Colonic mucosa (tissue), 4 donors: Measurements from ENCODE around the gene ATP6V0E2. TPM values are rescaled to one million over a fixed set of nuclear protein-coding genes. Genes with fewer than 3 reads are reported as not detected.
"Not testable (repeated sequence)": the region's sequence is repeated elsewhere in the genome, so short reads cannot be mapped to it uniquely, and the experiment has no call there.

ENCODE experiments used
- DNase-seq: peaks from one replicate; pipeline ENCODE4 v3.0.0-alpha.2; 2020
- H3K27ac ChIP-seq: fragments of 200-600 bp; one replicate; pipeline ENCODE4 v1.8.0; 2021
- H3K27me3 ChIP-seq: fragments of 200-600 bp; one replicate; pipeline ENCODE4 v1.8.0; 2021
- H3K36me3 ChIP-seq: fragments of 200-600 bp; one replicate; pipeline ENCODE4 v1.8.0; 2021
- H3K4me1 ChIP-seq: fragments of 200-600 bp; one replicate; pipeline ENCODE4 v1.8.0; 2021; ENCODE audit warnings: mild to moderate bottlenecking
- H3K4me3 ChIP-seq: fragments of 200-600 bp; one replicate; pipeline ENCODE4 v1.8.0; 2021
- H3K9ac ChIP-seq, 2 donors: one replicate each; pipeline ENCODE4 v1.7.0; 2013; ENCODE audit warnings: control low read depth in 2 of 2, low read depth in 2 of 2, low read length in 2 of 2
- H3K9me3 ChIP-seq: fragments of 200-600 bp; one replicate; pipeline ENCODE4 v1.8.0; 2021
- CTCF ChIP-seq: fragments of 200-600 bp; IDR thresholded peaks from one replicate; pipeline ENCODE4 v1.8.0; 2022; ENCODE audit warnings: antibody characterized with exemption, mild to moderate bottlenecking
- intact Hi-C: fragments of 100-400 bp; cut with DNase I; formaldehyde crosslinking; loops from one replicate; pipeline ENCODE4 v1.14.1; 2022
- total RNA-seq, 2 donors: library from RNA; stranded (reverse); fragmentation: NEBNext Ultra II Directional in 1 of 2; extraction: Animal tissue kit (Norgen Biotek cat#: 25700) in 1 of 2; gene quantifications; one replicate each; pipeline ENCODE4 v1.2.1, GENCODE V29; 2021
- donor health status: healthy.
- donor health status: DM: no; HTN: no; CAD: no.
- donor health status: DM: no; HTN: no; CAD: no.

ATP6V0E2 gene
- total RNA-seq, 2 donors from 2014 or later = 12.5 to 22.7 TPM

GRCh38 chr7:149885191-149886017 lies 11.6 kb downstream of the ATP6V0E2 start:
- Histone ChIP-seq H3K27me3 (no peaks in the 10 kb centered on the region), H3K4me3 (no peak overlapping the region), H3K27ac (no peak overlapping the region), H3K9ac (no peak overlapping the region), H3K36me3 (no peaks in the 10 kb centered on the region), H3K9me3 (no peaks in the 10 kb centered on the region), H3K4me1 (no peaks in the 10 kb centered on the region)
- peak; percentile 13 for DNase-seq
- no peak for TF ChIP-seq CTCF
- intact Hi-C loops = loop anchor here (10.0 kb wide), 1 partner anchor 159 kb away; no protein-coding TSS in a partner anchor

GRCh38 chr7:149886018-149886415 lies 12.2 kb downstream of the ATP6V0E2 start:
- H3K9ac ChIP-seq = no peak overlapping the region
- DNase-seq = no peak
- intact Hi-C loops = loop anchor here (10.0 kb wide), 1 partner anchor 159 kb away; no protein-coding TSS in a partner anchor
- H3K4me1 ChIP-seq = no peaks in the 10 kb centered on the region
- H3K27ac ChIP-seq = no peak overlapping the region
- H3K27me3 ChIP-seq = no peaks in the 10 kb centered on the region
- H3K9me3 ChIP-seq = no peaks in the 10 kb centered on the region
- no peaks in the 10 kb centered on the region for H3K36me3 ChIP-seq
- TF ChIP-seq CTCF = no peak
- no peak overlapping the region for H3K4me3 ChIP-seq

- Histone ChIP-seq H3K9ac (no peak overlapping the region), H3K4me1 (no peaks in the 10 kb centered on the region), H3K27ac (no peak overlapping the region), H3K9me3 (no peaks in the 10 kb centered on the region), H3K4me3 (no peak overlapping the region), H3K36me3 (no peaks in the 10 kb centered on the region), H3K27me3 (no peaks in the 10 kb centered on the region)
- DNase-seq = no peak
- intact Hi-C loops = loop anchor here (10.0 kb wide), 1 partner anchor 157 kb away; no protein-coding TSS in a partner anchor
- no peak for TF ChIP-seq CTCF
Observed at GRCh38 chr7:149887311-149887710, 13.5 kb downstream of the ATP6V0E2 start.

DNA sequence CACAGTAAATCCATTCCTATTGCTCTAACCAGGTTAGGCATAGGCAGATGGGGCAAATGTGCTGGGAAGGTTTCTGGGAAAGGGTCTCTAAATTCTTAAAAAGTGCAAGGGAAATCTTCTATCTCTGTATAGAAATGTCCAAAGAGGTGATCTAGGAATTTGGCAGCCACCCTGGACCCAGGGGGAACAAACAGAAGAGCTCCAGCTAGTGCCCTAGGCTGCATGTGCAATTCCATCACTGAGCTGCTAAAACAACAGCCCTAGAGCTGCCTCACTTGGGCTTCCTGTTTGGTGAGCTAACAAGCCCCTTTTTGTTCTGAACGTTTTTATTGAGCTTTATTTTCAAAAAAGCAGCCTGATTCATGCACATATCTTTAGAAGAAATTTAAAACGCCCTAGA lies 16.9 kb downstream of the ATP6V0E2 start:
- DNase-seq, H3K9ac ChIP-seq, H3K27me3 ChIP-seq, H3K4me1 ChIP-seq, H3K4me3 ChIP-seq, H3K27ac ChIP-seq, intact Hi-C loops, H3K9me3 ChIP-seq, H3K36me3 ChIP-seq: not testable (repeated sequence)

DNA sequence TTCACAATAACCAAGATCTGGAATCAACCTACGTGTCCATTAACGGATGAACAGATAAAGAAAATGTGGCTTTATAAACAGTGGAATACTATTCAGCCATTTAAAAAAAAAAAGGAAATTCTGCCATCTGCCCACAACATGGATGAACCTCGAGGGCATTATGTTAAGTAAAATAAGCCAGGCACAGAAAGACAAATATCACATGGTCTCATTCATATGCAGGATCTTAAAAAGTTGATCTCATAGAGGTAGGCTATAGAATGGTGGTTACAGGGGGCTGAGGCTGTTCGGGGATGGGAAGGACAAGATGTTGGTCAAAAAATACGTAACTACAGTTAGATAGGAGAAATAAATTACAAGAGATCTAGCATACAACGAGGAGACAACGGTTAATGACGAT lies 21.2 kb downstream of the ATP6V0E2 start:
- H3K4me1 ChIP-seq, H3K36me3 ChIP-seq, H3K27ac ChIP-seq, H3K4me3 ChIP-seq, H3K9me3 ChIP-seq, H3K9ac ChIP-seq, intact Hi-C loops, DNase-seq, H3K27me3 ChIP-seq: not testable (repeated sequence)

DNA sequence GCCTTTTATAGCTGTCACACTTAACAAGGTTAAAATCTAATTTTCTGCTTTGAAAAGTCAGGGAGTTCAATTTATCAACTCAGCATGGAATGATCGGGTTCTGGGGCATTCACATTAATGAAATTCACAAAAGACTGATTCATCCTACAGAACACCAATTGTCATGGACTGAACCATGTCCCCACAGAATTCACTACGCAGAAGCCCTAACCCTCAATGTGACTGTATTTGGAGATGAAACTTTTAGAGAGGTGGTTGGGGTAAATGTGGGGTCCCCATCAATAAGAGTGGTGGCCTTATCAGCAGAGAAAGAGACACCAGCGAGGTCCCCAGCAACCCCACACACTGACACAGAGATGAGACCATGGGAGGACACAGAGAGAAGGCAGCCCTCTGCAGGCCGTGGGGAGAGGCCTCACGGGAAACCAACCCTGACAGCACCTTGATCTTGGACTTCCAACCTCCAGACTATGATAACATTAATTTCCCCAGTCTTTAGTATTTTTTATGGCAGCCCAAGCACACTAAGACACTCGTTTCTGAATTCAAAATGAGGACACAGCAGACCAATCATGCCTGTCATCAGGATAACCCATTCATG lies 34.1 kb downstream of the ATP6V0E2 start:
- H3K27ac ChIP-seq, H3K9ac ChIP-seq, intact Hi-C loops, H3K27me3 ChIP-seq, H3K4me3 ChIP-seq, H3K9me3 ChIP-seq, H3K36me3 ChIP-seq, DNase-seq, H3K4me1 ChIP-seq: not testable (repeated sequence)

- H3K4me1 ChIP-seq, H3K9ac ChIP-seq, H3K27me3 ChIP-seq, H3K9me3 ChIP-seq, intact Hi-C loops, DNase-seq, H3K36me3 ChIP-seq, H3K4me3 ChIP-seq, H3K27ac ChIP-seq: not testable (repeated sequence)
Observed at GRCh38 chr7:149910219-149910618, 36.5 kb downstream of the ATP6V0E2 start.

DNA sequence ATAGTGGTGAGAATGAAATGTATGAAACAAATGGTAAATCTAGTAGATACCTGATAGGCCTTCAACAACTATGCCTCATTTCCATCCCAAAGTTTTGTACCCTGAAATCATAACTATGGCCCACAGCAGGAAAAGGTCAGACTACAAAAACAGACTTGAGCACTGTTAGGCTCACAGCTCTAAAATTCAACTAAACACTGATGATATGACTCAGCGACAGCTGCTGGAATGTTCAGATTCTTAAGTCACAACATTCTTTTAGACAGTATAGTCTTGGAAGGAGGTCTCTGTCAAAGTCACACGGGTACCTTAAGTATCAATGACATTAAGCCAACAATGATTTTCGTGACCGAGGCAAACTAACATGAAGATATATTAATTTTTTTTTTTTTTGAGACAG lies 38.4 kb downstream of the ATP6V0E2 start:
- H3K36me3 ChIP-seq, H3K4me3 ChIP-seq, H3K4me1 ChIP-seq, intact Hi-C loops, H3K9ac ChIP-seq, H3K9me3 ChIP-seq, H3K27me3 ChIP-seq, H3K27ac ChIP-seq, DNase-seq: not testable (repeated sequence)

GRCh38 chr7:149926414-149926813 lies 52.6 kb downstream of the ATP6V0E2 start:
- H3K9me3 ChIP-seq, H3K4me1 ChIP-seq, intact Hi-C loops, H3K36me3 ChIP-seq, H3K4me3 ChIP-seq, DNase-seq, H3K27ac ChIP-seq, H3K27me3 ChIP-seq, H3K9ac ChIP-seq: not testable (repeated sequence)
